H1 (cell line): ENCODE data around the gene ABCA6.
A peak's percentile ranks its signal among the peaks of the same experiment; 100 is the strongest.

Experiments used
- KDM5A ChIP-seq: fragments of 200-600 bp; IDR thresholded peaks from 2 replicates; pipeline ENCODE4 v1.7.1; 2012; ENCODE audit warnings: mild to moderate bottlenecking, low read length, inconsistent platforms, mixed read lengths
- RNF2 ChIP-seq: fragments of 200-900, 300-1000 bp; sonication (generic); IDR thresholded peaks from 2 replicates; pipeline ENCODE4 v1.7.1; 2016; ENCODE audit warnings: borderline replicate concordance, low read depth, mild to moderate bottlenecking, antibody characterized with exemption, low read length; ENCODE audit not compliant: poor library complexity, severe bottlenecking; ENCODE audit errors: missing control alignments
- TF ChIP-seq, protein P1 (sequence below), 3 experiments: IDR thresholded peaks; 1 replicate in 2 of 3; 2 replicates in 1 of 3; pipeline versions ENCODE4 v1.5.1 to v1.6.1; 2011; ENCODE audit warnings: low read length in 3 of 3, mild to moderate bottlenecking in 3 of 3, inconsistent platforms in 2 of 3, low read depth in 1 of 3, moderate library complexity in 1 of 3; ENCODE audit not compliant: insufficient read depth in 1 of 3; ENCODE audit errors: control extremely low read depth in 1 of 3

DNA sequence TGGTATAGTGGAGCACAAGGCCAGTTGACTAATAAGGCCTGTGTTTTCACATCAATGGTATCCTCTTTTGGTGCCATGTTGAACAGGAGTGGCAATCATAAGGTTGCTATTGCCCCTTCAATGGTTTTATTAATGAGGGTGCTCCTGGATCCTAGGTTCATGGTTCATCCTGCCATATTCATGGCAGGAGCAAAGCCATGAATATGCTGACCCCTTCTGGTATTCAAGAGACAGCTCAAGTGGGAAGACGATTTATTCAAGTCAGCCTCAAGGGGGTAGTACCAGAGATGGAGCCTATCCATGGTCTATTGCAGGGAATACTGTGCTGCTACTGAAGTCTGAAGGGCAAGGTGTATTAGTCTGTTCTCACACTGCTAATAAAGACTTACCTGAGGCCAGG lies 83.5 kb downstream of the ABCA6 start:
- TF ChIP-seq, protein P1, sequence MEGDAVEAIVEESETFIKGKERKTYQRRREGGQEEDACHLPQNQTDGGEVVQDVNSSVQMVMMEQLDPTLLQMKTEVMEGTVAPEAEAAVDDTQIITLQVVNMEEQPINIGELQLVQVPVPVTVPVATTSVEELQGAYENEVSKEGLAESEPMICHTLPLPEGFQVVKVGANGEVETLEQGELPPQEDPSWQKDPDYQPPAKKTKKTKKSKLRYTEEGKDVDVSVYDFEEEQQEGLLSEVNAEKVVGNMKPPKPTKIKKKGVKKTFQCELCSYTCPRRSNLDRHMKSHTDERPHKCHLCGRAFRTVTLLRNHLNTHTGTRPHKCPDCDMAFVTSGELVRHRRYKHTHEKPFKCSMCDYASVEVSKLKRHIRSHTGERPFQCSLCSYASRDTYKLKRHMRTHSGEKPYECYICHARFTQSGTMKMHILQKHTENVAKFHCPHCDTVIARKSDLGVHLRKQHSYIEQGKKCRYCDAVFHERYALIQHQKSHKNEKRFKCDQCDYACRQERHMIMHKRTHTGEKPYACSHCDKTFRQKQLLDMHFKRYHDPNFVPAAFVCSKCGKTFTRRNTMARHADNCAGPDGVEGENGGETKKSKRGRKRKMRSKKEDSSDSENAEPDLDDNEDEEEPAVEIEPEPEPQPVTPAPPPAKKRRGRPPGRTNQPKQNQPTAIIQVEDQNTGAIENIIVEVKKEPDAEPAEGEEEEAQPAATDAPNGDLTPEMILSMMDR (IDR thresholded peaks at IDR 0.05; ENCODE audit: control extremely low read depth in 1 of 3, insufficient read depth in 1 of 3, low read depth in 1 of 3, low read length in 3 of 3): peak in 2 of 3 experiments; percentile 76 to 98; a peak in 3 of 4 replicates
- TF ChIP-seq KDM5A (no peak), RNF2 (no peak)
